ENCODE measurements around the gene TBC1D13. TPM values are rescaled to one million over a fixed set of nuclear protein-coding genes. Genes with fewer than 3 reads are reported as not detected.

TBC1D13 gene
- total and polyA plus RNA-seq, 2 of the 13 experiments (the other 11 are each of a cell fraction or from before 2014, with no cell fraction given) = 17.9 to 19.7 TPM

- TF ChIP-seq PAWR (CRISPR knock-in tag; IDR thresholded peaks at IDR 0.05; ENCODE audit: borderline replicate concordance) = no peak
- peak; percentile 3 for TF ChIP-seq CBX1 (IDR thresholded peaks at IDR 0.05; ENCODE audit: low read depth)
- no peak; the same call in 1 of the 2 replicates for TF ChIP-seq SNAPC2 (CRISPR knock-in tag; IDR thresholded peaks at IDR 0.05)
- peak; percentile 65; the same call in 1 of the 2 replicates for TF ChIP-seq MEIS2 (CRISPR knock-in tag; IDR thresholded peaks at IDR 0.05)
- TF ChIP-seq MED8 (CRISPR knock-in tag; IDR thresholded peaks at IDR 0.05; ENCODE audit: insufficient replicate concordance) = peak; percentile 83
- TF ChIP-seq THAP8 (CRISPR knock-in tag; IDR thresholded peaks at IDR 0.05; ENCODE audit: borderline replicate concordance) = peak; percentile 38; the same call in 1 of the 2 replicates
- TF ChIP-seq, protein P1, sequence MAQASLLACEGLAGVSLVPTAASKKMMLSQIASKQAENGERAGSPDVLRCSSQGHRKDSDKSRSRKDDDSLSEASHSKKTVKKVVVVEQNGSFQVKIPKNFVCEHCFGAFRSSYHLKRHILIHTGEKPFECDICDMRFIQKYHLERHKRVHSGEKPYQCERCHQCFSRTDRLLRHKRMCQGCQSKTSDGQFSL (CRISPR knock-in tag; IDR thresholded peaks at IDR 0.05) = no peak
- TF ChIP-seq SRSF1 (optimal IDR thresholded peaks at IDR 0.05; ENCODE audit: low read depth, low read length) = no peak
- no peak for TF ChIP-seq ZFP37 (CRISPR knock-in tag; IDR thresholded peaks at IDR 0.05; ENCODE audit: borderline replicate concordance)
- peak; percentile 73 for TF ChIP-seq ZNF446 (CRISPR knock-in tag; IDR thresholded peaks at IDR 0.05)
- no peak for TF ChIP-seq NKX3-1 (CRISPR knock-in tag; IDR thresholded peaks at IDR 0.05)
- TF ChIP-seq CBFB (CRISPR knock-in tag; IDR thresholded peaks at IDR 0.05) = peak; percentile 23; the same call in 1 of the 2 replicates
- TF ChIP-seq MYNN (CRISPR knock-in tag; IDR thresholded peaks at IDR 0.05; ENCODE audit: low read depth) = peak; percentile 55; the same call in 1 of the 2 replicates
- peak; percentile 73; the same call in 1 of the 2 replicates for TF ChIP-seq NFKB2 (CRISPR knock-in tag; IDR thresholded peaks at IDR 0.05; ENCODE audit: borderline replicate concordance)
- no peak for TF ChIP-seq JUND (CRISPR knock-in tag; IDR thresholded peaks at IDR 0.05)
- no peak for TF ChIP-seq MEIS1 (CRISPR knock-in tag; IDR thresholded peaks at IDR 0.05; ENCODE audit: borderline replicate concordance)
- TF ChIP-seq TFE3 (CRISPR knock-in tag; IDR thresholded peaks at IDR 0.05) = no peak
- TF ChIP-seq ZFP1 (CRISPR knock-in tag; IDR thresholded peaks at IDR 0.05) = no peak
- no peak for TF ChIP-seq ZBTB20 (CRISPR knock-in tag; IDR thresholded peaks at IDR 0.05; ENCODE audit: borderline replicate concordance, low read depth)
- no peak for TF ChIP-seq ZNF703 (CRISPR knock-in tag; IDR thresholded peaks at IDR 0.05; ENCODE audit: borderline replicate concordance)
- TF ChIP-seq NR3C1 (CRISPR knock-in tag; IDR thresholded peaks at IDR 0.05) = no peak
- TF ChIP-seq ATF1 (CRISPR knock-in tag; IDR thresholded peaks at IDR 0.05) = no peak
- no peak for TF ChIP-seq ZNF30 (CRISPR knock-in tag; IDR thresholded peaks at IDR 0.05)
- TF ChIP-seq HNRNPL (IDR thresholded peaks at IDR 0.05; ENCODE audit: low read depth, low read length) = no peak
- no peak for TF ChIP-seq ZNF572 (CRISPR knock-in tag; IDR thresholded peaks at IDR 0.05)
- TF ChIP-seq ZSCAN30 (CRISPR knock-in tag; IDR thresholded peaks at IDR 0.05) = no peak
- TF ChIP-seq, protein P2, sequence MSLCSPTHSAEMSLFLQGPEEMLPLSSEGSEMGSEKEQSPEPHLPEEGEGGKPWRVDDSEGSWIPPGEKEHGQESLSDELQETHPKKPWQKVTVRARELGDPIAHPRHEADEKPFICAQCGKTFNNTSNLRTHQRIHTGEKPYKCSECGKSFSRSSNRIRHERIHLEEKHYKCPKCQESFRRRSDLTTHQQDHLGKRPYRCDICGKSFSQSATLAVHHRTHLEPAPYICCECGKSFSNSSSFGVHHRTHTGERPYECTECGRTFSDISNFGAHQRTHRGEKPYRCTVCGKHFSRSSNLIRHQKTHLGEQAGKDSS (CRISPR knock-in tag; IDR thresholded peaks at IDR 0.05; ENCODE audit: borderline replicate concordance, low read depth) = no peak
- TF ChIP-seq IRF2 (CRISPR knock-in tag; IDR thresholded peaks at IDR 0.05) = no peak
- TF ChIP-seq RELA (CRISPR knock-in tag; IDR thresholded peaks at IDR 0.05) = no peak
These were observed 32.0 kb downstream of the TBC1D13 start (continued) for GRCh38 chr9:128818839-128819715.
